Prostate gland (tissue), 2 donors: Measurements from ENCODE around the gene PIEZO2.

Source experiments
- POLR2A ChIP-seq: fragments of 450-650 bp; IDR thresholded peaks from one replicate; pipeline ENCODE4 v1.6.1; 2016; ENCODE audit warnings: antibody characterized with exemption, mild to moderate bottlenecking
- TF ChIP-seq, protein P1 (sequence below), 4 experiments: fragments of 200-600 bp in 2 of 4; fragments of 450-650 bp in 2 of 4; sonication (generic) in 2 of 4; IDR thresholded peaks; 1 replicate in 3 of 4; 2 replicates in 1 of 4; pipeline ENCODE4 v1.5.1; 2016 to 2019; ENCODE audit warnings: antibody characterized with exemption in 4 of 4, mild to moderate bottlenecking in 2 of 4, moderate library complexity in 2 of 4

DNA sequence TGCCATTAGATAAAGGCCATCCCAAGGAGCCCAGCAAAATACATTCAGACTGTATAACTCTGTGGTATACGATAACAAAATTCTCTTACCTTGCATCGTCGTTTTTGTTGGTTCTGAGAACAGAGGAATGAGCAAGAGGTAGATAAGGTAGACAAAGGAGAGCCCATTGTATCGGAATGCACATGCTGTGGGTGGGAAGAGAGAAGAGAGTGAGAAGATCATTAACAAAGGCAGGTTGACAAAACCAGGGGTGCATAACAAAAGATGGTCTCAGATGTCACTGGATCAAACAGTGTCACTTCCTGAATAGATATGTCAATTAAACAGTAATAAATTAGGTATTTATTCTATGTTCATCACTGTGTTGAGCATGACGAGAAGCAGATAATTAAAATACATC lies 83.3 kb downstream of the PIEZO2 start:
- TF ChIP-seq, protein P1, sequence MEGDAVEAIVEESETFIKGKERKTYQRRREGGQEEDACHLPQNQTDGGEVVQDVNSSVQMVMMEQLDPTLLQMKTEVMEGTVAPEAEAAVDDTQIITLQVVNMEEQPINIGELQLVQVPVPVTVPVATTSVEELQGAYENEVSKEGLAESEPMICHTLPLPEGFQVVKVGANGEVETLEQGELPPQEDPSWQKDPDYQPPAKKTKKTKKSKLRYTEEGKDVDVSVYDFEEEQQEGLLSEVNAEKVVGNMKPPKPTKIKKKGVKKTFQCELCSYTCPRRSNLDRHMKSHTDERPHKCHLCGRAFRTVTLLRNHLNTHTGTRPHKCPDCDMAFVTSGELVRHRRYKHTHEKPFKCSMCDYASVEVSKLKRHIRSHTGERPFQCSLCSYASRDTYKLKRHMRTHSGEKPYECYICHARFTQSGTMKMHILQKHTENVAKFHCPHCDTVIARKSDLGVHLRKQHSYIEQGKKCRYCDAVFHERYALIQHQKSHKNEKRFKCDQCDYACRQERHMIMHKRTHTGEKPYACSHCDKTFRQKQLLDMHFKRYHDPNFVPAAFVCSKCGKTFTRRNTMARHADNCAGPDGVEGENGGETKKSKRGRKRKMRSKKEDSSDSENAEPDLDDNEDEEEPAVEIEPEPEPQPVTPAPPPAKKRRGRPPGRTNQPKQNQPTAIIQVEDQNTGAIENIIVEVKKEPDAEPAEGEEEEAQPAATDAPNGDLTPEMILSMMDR (IDR thresholded peaks at IDR 0.05), result no peak
- TF ChIP-seq POLR2A, result no peak
